ENCODE measurements around the gene BAHCC1. TPM values are rescaled to one million over a fixed set of nuclear protein-coding genes. Genes with fewer than 3 reads are reported as not detected.

The BAHCC1 gene
- total RNA-seq, 2 experiments from 2014 or later = 0.40 to 0.65 TPM

DNA sequence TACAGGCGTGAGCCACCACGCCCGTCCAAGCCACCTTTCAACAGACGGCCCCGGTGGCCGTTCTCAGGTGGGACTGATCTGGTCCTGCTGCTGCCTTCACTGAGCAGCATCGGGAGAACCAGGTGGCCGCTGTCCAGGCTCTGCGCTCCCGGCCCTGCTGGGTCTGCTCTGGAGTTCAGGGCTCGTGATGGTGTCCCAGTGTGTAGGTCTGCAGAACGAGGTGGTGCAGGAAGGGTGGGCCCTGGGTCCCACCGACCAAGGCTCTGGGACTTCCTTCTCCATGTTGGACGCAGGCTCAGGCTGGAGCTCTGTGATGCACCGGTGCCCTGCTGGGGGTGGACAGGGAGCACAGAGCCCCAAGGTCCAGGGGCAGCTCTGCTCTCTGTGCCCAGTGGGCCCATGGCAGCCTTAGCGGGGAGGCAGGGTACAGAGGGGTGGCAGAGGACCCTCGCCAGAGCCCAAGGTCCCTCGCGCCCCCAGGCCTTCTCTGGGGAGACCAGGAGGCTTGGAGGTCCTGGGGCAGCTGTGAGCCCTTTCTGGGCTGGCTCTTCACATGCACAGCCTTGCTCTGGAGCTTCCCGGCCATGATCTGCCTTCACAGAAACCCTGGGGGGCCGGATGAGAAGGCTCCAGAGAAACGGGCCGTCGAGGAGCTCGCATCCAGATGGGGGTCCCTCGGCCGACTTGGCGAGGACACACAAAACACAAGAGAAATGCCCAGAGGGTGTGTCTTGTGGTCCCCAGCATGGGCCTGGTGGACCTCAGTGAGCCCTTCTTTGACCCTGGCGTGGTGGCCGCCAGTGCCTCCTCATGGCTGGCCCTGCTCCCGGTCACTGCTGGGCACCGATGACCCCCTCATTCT lies 26.9 kb upstream of the BAHCC1 start:
- intact Hi-C loops (cut with micrococcal nuclease) = no loop called here
- TF ChIP-seq CTCF (IDR thresholded peaks at IDR 0.05) = no peak
- ATAC-seq (no peak), DNase-seq (no peak)
- H3K9me3 Mint-ChIP-seq = no peaks in the 10 kb centered on the region
- ChIA-PET POLR2A (no interaction called here), CTCF (no interaction called here)
- no peak overlapping the region for H3K27ac Mint-ChIP-seq
- H3K4me1 Mint-ChIP-seq (ENCODE audit: low read depth) = peaks cover 19% of the 10 kb centered on the region
- no peak overlapping the region for H3K4me3 Mint-ChIP-seq
- no peaks in the 10 kb centered on the region for H3K36me3 Mint-ChIP-seq (ENCODE audit: low read depth)
- H3K27me3 Mint-ChIP-seq = peaks cover 23% of the 10 kb centered on the region

- H3K27me3 Mint-ChIP-seq = peaks cover 12% of the 10 kb centered on the region
- no peaks in the 10 kb centered on the region for H3K9me3 Mint-ChIP-seq
- no peak overlapping the region for H3K4me3 Mint-ChIP-seq
- DNase-seq (no peak), ATAC-seq (no peak)
- H3K27ac Mint-ChIP-seq = no peak overlapping the region
- POLR2A ChIA-PET = no interaction called here
- H3K36me3 Mint-ChIP-seq (ENCODE audit: low read depth) = no peaks in the 10 kb centered on the region
- TF ChIP-seq CTCF (IDR thresholded peaks at IDR 0.05) = no peak
- CTCF ChIA-PET = interaction anchor here (0.8 kb wide), 1 partner anchor 68 kb away, joined by 3 read pairs; no protein-coding TSS in a partner anchor
- intact Hi-C loops (cut with micrococcal nuclease) = no loop called here
- H3K4me1 Mint-ChIP-seq (ENCODE audit: low read depth) = peaks cover 14% of the 10 kb centered on the region
These were observed 25.0 kb upstream of the BAHCC1 start for GRCh38 chr17:81370294-81370693.

DNA sequence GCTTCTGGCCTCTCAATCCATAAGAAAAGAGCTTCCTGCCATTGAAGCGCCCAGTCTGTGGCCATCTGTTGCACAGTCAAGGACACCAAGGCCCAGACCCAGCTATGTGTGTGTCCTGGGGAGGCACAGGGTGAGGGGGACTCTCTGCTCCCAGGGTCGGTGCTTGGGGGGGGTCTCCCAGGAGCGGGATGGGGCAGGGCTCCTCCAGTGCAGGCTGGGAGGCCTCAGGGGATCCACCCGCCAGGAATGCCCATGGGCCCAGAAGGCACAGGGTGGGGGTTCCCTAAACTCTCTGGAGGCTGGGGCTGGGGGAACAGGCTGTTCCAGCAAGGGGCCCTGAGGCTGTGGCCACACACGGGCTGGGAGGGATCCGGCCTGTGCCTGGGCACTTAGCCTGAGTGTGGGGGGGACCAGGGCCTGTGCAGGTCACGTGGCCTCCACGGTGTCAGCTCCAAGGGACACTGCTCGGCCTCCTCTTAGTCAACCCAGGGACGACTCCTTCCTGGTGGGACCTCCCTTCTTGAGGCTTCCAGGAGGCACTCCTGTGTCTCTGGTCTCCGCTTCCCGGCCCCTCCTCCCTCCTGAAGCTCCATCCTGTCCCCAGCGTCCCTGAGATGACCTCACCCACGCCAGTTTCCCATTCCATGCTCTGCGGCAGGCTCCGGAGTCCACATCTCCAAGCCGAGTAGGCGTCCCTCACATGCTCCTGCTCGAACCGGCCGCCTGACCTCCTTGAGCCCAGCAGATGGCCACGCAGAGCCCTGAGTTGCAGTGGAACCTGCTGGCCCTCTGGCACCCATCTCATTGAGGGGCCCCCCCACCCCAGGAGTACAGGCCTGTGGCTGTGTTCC lies 23.1 kb upstream of the BAHCC1 start:
- Mint-ChIP-seq H3K4me3 (no peak overlapping the region), H3K27ac (no peak overlapping the region), H3K9me3 (no peaks in the 10 kb centered on the region), H3K27me3 (no peaks in the 10 kb centered on the region), H3K4me1 (ENCODE audit: low read depth) (no peaks in the 10 kb centered on the region), H3K36me3 (ENCODE audit: low read depth) (no peaks in the 10 kb centered on the region)
- DNase-seq (no peak), ATAC-seq (no peak)
- intact Hi-C loops (cut with micrococcal nuclease) = no loop called here
- no peak for TF ChIP-seq CTCF (IDR thresholded peaks at IDR 0.05)
- ChIA-PET POLR2A (interaction anchor here (1.0 to 1.2 kb wide), 2 partner anchors 25 to 113 kb away, joined by 3 to 4 read pairs; no protein-coding TSS in a partner anchor), CTCF (interaction anchor here (1.0 kb wide), 1 partner anchor 27 kb away, joined by 3 read pairs; no protein-coding TSS in a partner anchor)

DNA sequence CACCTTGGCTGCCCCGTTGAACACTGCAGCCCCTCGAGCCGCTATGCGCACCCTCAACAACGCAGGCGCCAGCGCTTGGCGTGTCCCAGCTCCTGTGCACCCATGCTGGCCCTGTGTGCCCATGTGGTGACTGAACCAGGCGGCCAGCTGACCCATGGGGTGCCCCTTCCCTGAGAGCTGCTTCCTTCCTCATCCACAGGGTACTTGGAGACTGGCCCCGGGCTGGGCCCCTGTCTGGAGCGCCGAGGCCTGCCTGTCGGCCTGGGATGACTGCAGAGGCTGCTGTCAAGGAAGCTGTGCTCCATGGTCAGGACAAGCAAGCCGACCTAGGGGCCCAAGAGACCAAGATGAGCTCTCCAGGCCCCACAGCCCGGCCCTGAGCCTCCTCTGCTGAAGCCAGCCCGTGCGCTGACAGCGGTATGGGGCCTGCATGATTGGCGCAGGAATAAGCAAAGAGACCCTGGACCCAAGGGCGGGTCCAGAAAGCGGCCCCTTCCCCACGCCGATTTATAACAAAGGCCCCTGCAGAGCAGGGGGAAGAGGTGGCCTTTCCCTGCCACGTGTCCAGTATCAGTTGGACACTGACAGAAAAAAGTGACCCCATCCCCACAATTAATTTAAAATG lies 21.6 kb upstream of the BAHCC1 start:
- Mint-ChIP-seq H3K9me3 (no peaks in the 10 kb centered on the region), H3K27me3 (no peaks in the 10 kb centered on the region), H3K36me3 (ENCODE audit: low read depth) (no peaks in the 10 kb centered on the region), H3K4me3 (no peak overlapping the region), H3K27ac (no peak overlapping the region), H3K4me1 (ENCODE audit: low read depth) (no peaks in the 10 kb centered on the region)
- DNase-seq (no peak), ATAC-seq (no peak)
- POLR2A ChIA-PET = interaction anchor here (0.6 kb wide), 1 partner anchor 80 kb away, joined by 3 read pairs; no protein-coding TSS in a partner anchor
- intact Hi-C loops (cut with micrococcal nuclease) = no loop called here
- TF ChIP-seq CTCF (IDR thresholded peaks at IDR 0.05) = no peak
- CTCF ChIA-PET = no interaction called here
